Mesodermal cell (in vitro differentiated cells): Measurements from ENCODE around the gene PNLIP.
A peak's percentile ranks its signal among the peaks of the same experiment; 100 is the strongest.

Experiments used
- H3K27ac ChIP-seq: 2 replicates; pipeline ENCODE4 v1.7.0; 2013; ENCODE audit warnings: mild to moderate bottlenecking, low read depth, low read length, moderate library complexity; ENCODE audit not compliant: severe bottlenecking
- H3K36me3 ChIP-seq: 2 replicates; pipeline ENCODE4 v1.7.1; 2013; ENCODE audit warnings: mild to moderate bottlenecking, low read length, moderate library complexity; ENCODE audit not compliant: control insufficient read depth, insufficient read depth
- H3K4me1 ChIP-seq: one replicate; pipeline ENCODE4 v1.7.1; 2013; ENCODE audit warnings: mild to moderate bottlenecking, low read length; ENCODE audit not compliant: insufficient read depth, control insufficient read depth, poor library complexity, severe bottlenecking
- H3K4me3 ChIP-seq: 2 replicates; pipeline ENCODE4 v1.7.0; 2013; ENCODE audit warnings: low read length, control low read depth, mild to moderate bottlenecking; ENCODE audit not compliant: insufficient read depth, poor library complexity, severe bottlenecking; ENCODE audit errors: extremely low read depth
- H3K9me3 ChIP-seq: 2 replicates; pipeline ENCODE4 v1.7.1; 2013; ENCODE audit warnings: mild to moderate bottlenecking, low read length, moderate library complexity; ENCODE audit not compliant: control insufficient read depth
- whole genome bisulfite sequencing, 2 experiments: methylation state at CpG; one replicate each; pipeline ENCODE4 v1.1.5; 2013; ENCODE audit warnings: missing lambda C conversion rate in 2 of 2; ENCODE audit not compliant: insufficient coverage in 2 of 2; 5-methylcytosine and 5-hydroxymethylcytosine counted together

The PNLIP gene

GRCh38 chr10:116599991-116600390 lies 54.3 kb downstream of the PNLIP start:
- 35 to 52% methylated on average over 2 to 5 of the region's 5 CpGs for WGBS, 2 experiments
- Histone ChIP-seq H3K4me1 (no peaks in the 10 kb centered on the region), H3K27ac (no peak overlapping the region)

GRCh38 chr10:116602648-116603400 lies 57.1 kb downstream of the PNLIP start:
- Histone ChIP-seq H3K27ac (no peak overlapping the region), H3K36me3 (no peaks in the 10 kb centered on the region), H3K4me1 (no peaks in the 10 kb centered on the region), H3K9me3 (no peaks in the 10 kb centered on the region), H3K4me3 (no peak overlapping the region)
- WGBS, 2 experiments: 90% methylated on average over 6 to 10 of the region's 10 CpGs

More at GRCh38 chr10:116599991-116600390, 54.3 kb downstream of the PNLIP start:
- Histone ChIP-seq H3K9me3 (no peaks in the 10 kb centered on the region), H3K4me3 (no peak overlapping the region), H3K36me3 (no peaks in the 10 kb centered on the region)

- H3K4me1 ChIP-seq: no peaks in the 10 kb centered on the region
- H3K4me3 ChIP-seq: no peak overlapping the region
- 80 to 82% methylated on average over 2 to 6 of the region's 8 CpGs for WGBS, 2 experiments
- no peaks in the 10 kb centered on the region for H3K9me3 ChIP-seq
- H3K27ac ChIP-seq: no peak overlapping the region
- no peaks in the 10 kb centered on the region for H3K36me3 ChIP-seq
Measured at GRCh38 chr10:116606061-116606483, 60.3 kb downstream of the PNLIP start.

- WGBS, 2 experiments: 81 to 84% methylated on average over 5 to 6 of the region's 6 CpGs
- no peaks in the 10 kb centered on the region for H3K4me1 ChIP-seq
- no peak overlapping the region for H3K27ac ChIP-seq
- H3K4me3 ChIP-seq: no peak overlapping the region
- H3K36me3 ChIP-seq: no peaks in the 10 kb centered on the region
- no peaks in the 10 kb centered on the region for H3K9me3 ChIP-seq
Measured at GRCh38 chr10:116607336-116607735, 61.6 kb downstream of the PNLIP start.

GRCh38 chr10:116608686-116609594 lies 63.2 kb downstream of the PNLIP start:
- Histone ChIP-seq H3K4me3 (peak overlapping the region; percentile 37), H3K27ac (no peak overlapping the region), H3K9me3 (no peaks in the 10 kb centered on the region), H3K4me1 (no peaks in the 10 kb centered on the region), H3K36me3 (no peaks in the 10 kb centered on the region)
- 33 to 48% methylated on average over 30 to 38 of the region's 41 CpGs for WGBS, 2 experiments

GRCh38 chr10:116610443-116611152 lies 64.9 kb downstream of the PNLIP start:
- 92 to 95% methylated on average over 11 to 12 of the region's 13 CpGs for WGBS, 2 experiments
- Histone ChIP-seq H3K27ac (no peak overlapping the region), H3K9me3 (no peaks in the 10 kb centered on the region)

GRCh38 chr10:116611153-116611545 lies 65.4 kb downstream of the PNLIP start:
- no peaks in the 10 kb centered on the region for H3K4me1 ChIP-seq
- no peaks in the 10 kb centered on the region for H3K9me3 ChIP-seq
- WGBS, 2 experiments: 78 to 96% methylated on average over 2 to 3 of the region's 3 CpGs
- H3K27ac ChIP-seq: no peak overlapping the region
- no peak overlapping the region for H3K4me3 ChIP-seq
- H3K36me3 ChIP-seq: no peaks in the 10 kb centered on the region

More at GRCh38 chr10:116610443-116611152, 64.9 kb downstream of the PNLIP start:
- H3K4me1 ChIP-seq: no peaks in the 10 kb centered on the region
- no peak overlapping the region for H3K4me3 ChIP-seq
- H3K36me3 ChIP-seq: no peaks in the 10 kb centered on the region

- Histone ChIP-seq H3K36me3 (no peaks in the 10 kb centered on the region), H3K4me1 (no peaks in the 10 kb centered on the region), H3K9me3 (no peaks in the 10 kb centered on the region), H3K4me3 (no peak overlapping the region), H3K27ac (no peak overlapping the region)
- 91 to 96% methylated on average over 5 to 6 of the region's 8 CpGs for WGBS, 2 experiments
Measured at GRCh38 chr10:116612107-116612769, 66.5 kb downstream of the PNLIP start.

GRCh38 chr10:116613471-116613870 lies 67.7 kb downstream of the PNLIP start:
- H3K9me3 ChIP-seq: no peaks in the 10 kb centered on the region
- H3K27ac ChIP-seq: no peak overlapping the region
- WGBS, 2 experiments: 82 to 92% methylated on average over 2 of the region's 2 CpGs
- no peaks in the 10 kb centered on the region for H3K4me1 ChIP-seq
- no peaks in the 10 kb centered on the region for H3K36me3 ChIP-seq
- no peak overlapping the region for H3K4me3 ChIP-seq

GRCh38 chr10:116614796-116615195 lies 69.1 kb downstream of the PNLIP start:
- Histone ChIP-seq H3K36me3 (no peaks in the 10 kb centered on the region), H3K9me3 (no peaks in the 10 kb centered on the region), H3K27ac (no peak overlapping the region), H3K4me3 (no peak overlapping the region), H3K4me1 (no peaks in the 10 kb centered on the region)
- WGBS, 2 experiments: 29 to 50% methylated on average over 2 of the region's 2 CpGs
